ENCODE data around the gene REG1A.

DNA sequence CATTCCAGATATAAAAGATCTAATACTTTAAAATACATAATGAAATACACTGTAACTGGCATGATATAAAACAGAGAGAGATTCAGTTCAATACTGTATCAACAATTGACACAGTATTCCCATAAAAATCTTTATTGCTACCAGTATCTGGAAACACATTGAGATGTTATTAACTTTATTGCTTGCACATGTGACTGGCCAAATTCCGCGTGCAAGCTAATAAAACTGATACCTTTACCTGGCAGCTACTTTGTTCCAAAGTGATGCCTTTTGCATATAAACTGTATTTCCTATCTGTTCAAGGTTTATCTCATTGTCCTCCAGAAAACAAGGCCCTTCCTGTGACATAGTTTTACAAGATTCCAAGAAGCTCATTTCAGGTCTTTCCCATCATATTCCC is 17.1 kb upstream of the REG1A start:
- TF ChIP-seq, protein P1, sequence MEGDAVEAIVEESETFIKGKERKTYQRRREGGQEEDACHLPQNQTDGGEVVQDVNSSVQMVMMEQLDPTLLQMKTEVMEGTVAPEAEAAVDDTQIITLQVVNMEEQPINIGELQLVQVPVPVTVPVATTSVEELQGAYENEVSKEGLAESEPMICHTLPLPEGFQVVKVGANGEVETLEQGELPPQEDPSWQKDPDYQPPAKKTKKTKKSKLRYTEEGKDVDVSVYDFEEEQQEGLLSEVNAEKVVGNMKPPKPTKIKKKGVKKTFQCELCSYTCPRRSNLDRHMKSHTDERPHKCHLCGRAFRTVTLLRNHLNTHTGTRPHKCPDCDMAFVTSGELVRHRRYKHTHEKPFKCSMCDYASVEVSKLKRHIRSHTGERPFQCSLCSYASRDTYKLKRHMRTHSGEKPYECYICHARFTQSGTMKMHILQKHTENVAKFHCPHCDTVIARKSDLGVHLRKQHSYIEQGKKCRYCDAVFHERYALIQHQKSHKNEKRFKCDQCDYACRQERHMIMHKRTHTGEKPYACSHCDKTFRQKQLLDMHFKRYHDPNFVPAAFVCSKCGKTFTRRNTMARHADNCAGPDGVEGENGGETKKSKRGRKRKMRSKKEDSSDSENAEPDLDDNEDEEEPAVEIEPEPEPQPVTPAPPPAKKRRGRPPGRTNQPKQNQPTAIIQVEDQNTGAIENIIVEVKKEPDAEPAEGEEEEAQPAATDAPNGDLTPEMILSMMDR (IDR thresholded peaks at IDR 0.05; ENCODE audit: low read depth, low read length, missing input control), result no peak
- TF ChIP-seq YY1 (IDR thresholded peaks at IDR 0.05), result no peak
- TF ChIP-seq, protein P2, sequence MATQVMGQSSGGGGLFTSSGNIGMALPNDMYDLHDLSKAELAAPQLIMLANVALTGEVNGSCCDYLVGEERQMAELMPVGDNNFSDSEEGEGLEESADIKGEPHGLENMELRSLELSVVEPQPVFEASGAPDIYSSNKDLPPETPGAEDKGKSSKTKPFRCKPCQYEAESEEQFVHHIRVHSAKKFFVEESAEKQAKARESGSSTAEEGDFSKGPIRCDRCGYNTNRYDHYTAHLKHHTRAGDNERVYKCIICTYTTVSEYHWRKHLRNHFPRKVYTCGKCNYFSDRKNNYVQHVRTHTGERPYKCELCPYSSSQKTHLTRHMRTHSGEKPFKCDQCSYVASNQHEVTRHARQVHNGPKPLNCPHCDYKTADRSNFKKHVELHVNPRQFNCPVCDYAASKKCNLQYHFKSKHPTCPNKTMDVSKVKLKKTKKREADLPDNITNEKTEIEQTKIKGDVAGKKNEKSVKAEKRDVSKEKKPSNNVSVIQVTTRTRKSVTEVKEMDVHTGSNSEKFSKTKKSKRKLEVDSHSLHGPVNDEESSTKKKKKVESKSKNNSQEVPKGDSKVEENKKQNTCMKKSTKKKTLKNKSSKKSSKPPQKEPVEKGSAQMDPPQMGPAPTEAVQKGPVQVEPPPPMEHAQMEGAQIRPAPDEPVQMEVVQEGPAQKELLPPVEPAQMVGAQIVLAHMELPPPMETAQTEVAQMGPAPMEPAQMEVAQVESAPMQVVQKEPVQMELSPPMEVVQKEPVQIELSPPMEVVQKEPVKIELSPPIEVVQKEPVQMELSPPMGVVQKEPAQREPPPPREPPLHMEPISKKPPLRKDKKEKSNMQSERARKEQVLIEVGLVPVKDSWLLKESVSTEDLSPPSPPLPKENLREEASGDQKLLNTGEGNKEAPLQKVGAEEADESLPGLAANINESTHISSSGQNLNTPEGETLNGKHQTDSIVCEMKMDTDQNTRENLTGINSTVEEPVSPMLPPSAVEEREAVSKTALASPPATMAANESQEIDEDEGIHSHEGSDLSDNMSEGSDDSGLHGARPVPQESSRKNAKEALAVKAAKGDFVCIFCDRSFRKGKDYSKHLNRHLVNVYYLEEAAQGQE (IDR thresholded peaks at IDR 0.05), result no peak
- TF ChIP-seq HNF4A (conservative IDR thresholded peaks at IDR 0.05), result no peak
- no peak for TF ChIP-seq RXRA (IDR thresholded peaks at IDR 0.05)
- TF ChIP-seq, protein P3, sequence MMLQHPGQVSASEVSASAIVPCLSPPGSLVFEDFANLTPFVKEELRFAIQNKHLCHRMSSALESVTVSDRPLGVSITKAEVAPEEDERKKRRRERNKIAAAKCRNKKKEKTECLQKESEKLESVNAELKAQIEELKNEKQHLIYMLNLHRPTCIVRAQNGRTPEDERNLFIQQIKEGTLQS (IDR thresholded peaks at IDR 0.05), result no peak
- TF ChIP-seq HNF4G (IDR thresholded peaks at IDR 0.05), result no peak
- TF ChIP-seq RAD21 (IDR thresholded peaks at IDR 0.05), result no peak
- TF ChIP-seq GABPA (IDR thresholded peaks at IDR 0.05 in 1 of 2, conservative IDR thresholded peaks at IDR 0.05 in 1 of 2), result no peak
- no peak for TF ChIP-seq TAF1 (conservative IDR thresholded peaks at IDR 0.05)
